HCT116 (cell line): ENCODE measurements around the gene CHRNE. TPM values are rescaled to one million over a fixed set of nuclear protein-coding genes. Genes with fewer than 3 reads are reported as not detected.

Source experiments
- ATAC-seq: fragments of 200-7000 bp; cut with Tn5 transposase; 2 replicates; pipeline ENCODE4 v1.9.1; 2020; ENCODE audit warnings: mild to moderate bottlenecking, moderate library complexity
- BruUV-seq: library from RNA; stranded (reverse); fragments of 400-500 nt; replicated peaks from 2 replicates; lab custom pipeline; 2021; lab: Mats Ljungman, UMichigan
- CTCF ChIA-PET: fragments of 300-600 bp; sonication (Branson Sonifier 250); formaldehyde crosslinking; loops from one replicate; lab custom pipeline; 2021; ENCODE audit warnings: antibody characterized with exemption; lab: Charles Lee
- POLR2A ChIA-PET: fragments of 300-600, 350-600 bp; sonication (Branson Sonifier 250); formaldehyde crosslinking; loops from one replicate; lab custom pipeline; 2021; ENCODE audit warnings: antibody characterized with exemption; lab: Charles Lee
- RAD21 ChIA-PET, 2 experiments: fragments of 300-600 bp; sonication (Branson Sonifier 250); formaldehyde crosslinking; loops; one replicate each; lab custom pipeline; 2023; ENCODE audit warnings: low total read pairs in 2 of 2; ENCODE audit not compliant: uncharacterized antibody in 2 of 2, unreplicated experiment in 2 of 2, low non-redundant PET in 1 of 2; lab: Charles Lee
- DNase-seq: peaks from one replicate; pipeline ENCODE4 v3.0.0-alpha.2; 2010; ENCODE audit warnings: low read depth, low spot score
- H2AFZ ChIP-seq: fragments of 200-600 bp; shearing (Covaris generic), sonication (generic); 2 replicates; pipeline ENCODE4 v1.6.1; 2017; ENCODE audit warnings: low read depth, mixed run types, mixed read lengths, antibody characterized with exemption, low read length; ENCODE audit not compliant: poor library complexity, severe bottlenecking
- H3K27ac ChIP-seq: 2 replicates; pipeline ENCODE4 v1.5.1; 2012; ENCODE audit warnings: low read depth, low read length
- H3K27me3 ChIP-seq: fragments of 200-600 bp; sonication (generic); 2 replicates; pipeline ENCODE4 v1.6.1; 2016; ENCODE audit warnings: mixed run types, low read length, mixed read lengths; ENCODE audit not compliant: insufficient read depth
- H3K36me3 ChIP-seq, 2 experiments: fragments of 200-500 bp in 1 of 2; fragments of 200-600 bp in 1 of 2; sonication (Bioruptor generic) in 1 of 2; sonication (generic) in 1 of 2; 2 replicates each; pipeline versions ENCODE4 v1.5.1 to v1.6.1; 2014 to 2016; ENCODE audit warnings: low read length in 2 of 2, inconsistent platforms in 1 of 2, mixed read lengths in 1 of 2, mixed run types in 1 of 2; ENCODE audit not compliant: insufficient read depth in 2 of 2, control insufficient read depth in 1 of 2
- H3K4me1 ChIP-seq, 2 experiments: fragments of 200-600 bp in 1 of 2; sonication (generic) in 1 of 2; 2 replicates each; pipeline versions ENCODE4 v1.5.1 to v1.6.1; 2012 to 2017; ENCODE audit warnings: low read length in 2 of 2, inconsistent platforms in 1 of 2, mild to moderate bottlenecking in 1 of 2, mixed read lengths in 1 of 2, mixed run types in 1 of 2, moderate library complexity in 1 of 2; ENCODE audit not compliant: insufficient read depth in 2 of 2, control insufficient read depth in 1 of 2
- H3K4me2 ChIP-seq: fragments of 200-600 bp; sonication (generic); 2 replicates; pipeline ENCODE4 v1.6.1; 2017; ENCODE audit warnings: mixed run types, low read length, mixed read lengths
- H3K4me3 ChIP-seq, 2 experiments: fragments of 200-600 bp in 1 of 2; sonication (generic) in 1 of 2; replicated peaks in 1 of 2; 2 replicates each; pipeline ENCODE4 v1.5.1; 2011 to 2016; ENCODE audit warnings: low read length in 2 of 2, control low read depth in 1 of 2, low read depth in 1 of 2, mild to moderate bottlenecking in 1 of 2, mixed read lengths in 1 of 2, mixed run types in 1 of 2
- H3K79me2 ChIP-seq: fragments of 200-600 bp; sonication (generic); 2 replicates; pipeline ENCODE4 v1.6.1; 2017; ENCODE audit warnings: mild to moderate bottlenecking, mixed run types, low read length, moderate library complexity, mixed read lengths; ENCODE audit not compliant: insufficient read depth
- H3K9ac ChIP-seq: fragments of 200-600 bp; sonication (generic); 2 replicates; pipeline ENCODE4 v1.6.1; 2016; ENCODE audit warnings: low read length, mixed read lengths
- H3K9me2 ChIP-seq: fragments of 200-600 bp; sonication (generic), shearing (Covaris generic); 2 replicates; pipeline ENCODE4 v1.6.1; 2017; ENCODE audit warnings: mixed run types, mild to moderate bottlenecking, moderate library complexity; ENCODE audit not compliant: insufficient read depth
- H3K9me3 ChIP-seq, 2 experiments: fragments of 200-500 bp in 1 of 2; fragments of 200-600 bp in 1 of 2; sonication (Bioruptor generic) in 1 of 2; sonication (generic) in 1 of 2; 2 replicates each; pipeline ENCODE4 v1.6.1; 2014 to 2017; ENCODE audit warnings: low read length in 2 of 2, mixed read lengths in 2 of 2, inconsistent platforms in 1 of 2, low read depth in 1 of 2, mild to moderate bottlenecking in 1 of 2, mixed run types in 1 of 2, moderate library complexity in 1 of 2; ENCODE audit not compliant: control insufficient read depth in 1 of 2, insufficient read depth in 1 of 2
- H4K20me1 ChIP-seq: fragments of 200-600 bp; sonication (generic), shearing (Covaris generic); 2 replicates; pipeline ENCODE4 v1.6.1; 2017; ENCODE audit warnings: mixed run types, mild to moderate bottlenecking, moderate library complexity; ENCODE audit not compliant: insufficient read depth
- ATF3 ChIP-seq: IDR thresholded peaks from 2 replicates; pipeline ENCODE4 v1.6.1; 2012
- CBX3 ChIP-seq: IDR thresholded peaks from 2 replicates; pipeline ENCODE4 v1.6.1; 2012; ENCODE audit warnings: low read depth
- EGR1 ChIP-seq: IDR thresholded peaks from 2 replicates; pipeline ENCODE4 v1.6.1; 2012; ENCODE audit warnings: low read depth
- EZH2phosphoT487 ChIP-seq: fragments of 200-600 bp; IDR thresholded peaks from 2 replicates; pipeline ENCODE4 v1.6.1; 2018; ENCODE audit warnings: antibody characterized with exemption, borderline replicate concordance
- MAX ChIP-seq: IDR thresholded peaks from 2 replicates; pipeline ENCODE4 v1.6.1; 2012
- POLR2A ChIP-seq: IDR thresholded peaks from 2 replicates; pipeline ENCODE4 v1.7.0; 2011; ENCODE audit warnings: borderline replicate concordance; ENCODE audit not compliant: insufficient read depth, insufficient read length; ENCODE audit errors: extremely low read depth
- POLR2AphosphoS5 ChIP-seq: IDR thresholded peaks from 2 replicates; pipeline ENCODE4 v1.6.1; 2011; ENCODE audit warnings: mild to moderate bottlenecking, low read depth, low read length, moderate library complexity
- SP1 ChIP-seq: IDR thresholded peaks from 2 replicates; pipeline ENCODE4 v1.6.1; 2012; ENCODE audit warnings: low read depth
- YY1 ChIP-seq: IDR thresholded peaks from 2 replicates; pipeline ENCODE4 v1.6.1; 2011; ENCODE audit warnings: low read length, low read depth, moderate library complexity, mild to moderate bottlenecking; ENCODE audit not compliant: insufficient replicate concordance; ENCODE audit errors: extremely low read depth
- ZBTB33 ChIP-seq: IDR thresholded peaks from 2 replicates; pipeline ENCODE4 v1.6.1; 2011; ENCODE audit warnings: mild to moderate bottlenecking, low read length, moderate library complexity; ENCODE audit not compliant: insufficient replicate concordance; ENCODE audit errors: extremely low read depth
- ZNF274 ChIP-seq: fragments of 200-500 bp; sonication (Bioruptor generic); IDR thresholded peaks from 2 replicates; pipeline ENCODE4 v1.6.1; 2014; ENCODE audit warnings: mild to moderate bottlenecking, low read depth, low read length, inconsistent platforms
- intact Hi-C: fragments of 100-400 bp; cut with micrococcal nuclease; formaldehyde crosslinking; loops from 2 replicates; pipeline ENCODE4 v1.10.0; 2022
- total RNA-seq: library from RNA; stranded (reverse); gene quantifications from one replicate; pipeline ENCODE4 v1.2.1, GENCODE V29; 2021; ENCODE audit not compliant: unreplicated experiment

Gene CHRNE
- total RNA-seq, 1 experiment from 2014 or later: 0.30 TPM

GRCh38 chr17:4948931-4949320 lies 46.0 kb upstream of the CHRNE start:
- Histone ChIP-seq H3K79me2 (peaks cover 56% of the 10 kb centered on the region), H2AFZ (no peak overlapping the region)
- DNase-seq: peak; percentile 64
- peak; percentile 63 for ATAC-seq
- TF ChIP-seq MAX: peak; percentile 21; the same call in 1 of the 2 replicates
- TF ChIP-seq EZH2phosphoT487: no peak
- no peak for TF ChIP-seq ZNF274
- peak; percentile 64 for TF ChIP-seq POLR2AphosphoS5
- TF ChIP-seq POLR2A: peak; percentile 66
- no peak for TF ChIP-seq YY1
- peak; percentile 55; the same call in 1 of the 2 replicates for TF ChIP-seq EGR1
- no peak for TF ChIP-seq SP1
- no peak for TF ChIP-seq ZBTB33
- TF ChIP-seq CBX3: no peak
- TF ChIP-seq ATF3: no peak
- TF ChIP-seq, all 23 proteins: peak for 4
- POLR2A ChIA-PET: interaction anchor here (0.6 to 4.7 kb wide), 4 partner anchors 9 to 27 kb away, joined by 3 to 45 read pairs (median 9); partner anchors contain the start of genes RNF167, SLC25A11 and SPAG7
- Histone ChIP-seq H3K4me2 (peak overlapping the region; percentile 100), H3K27me3 (no peaks in the 10 kb centered on the region), H3K9ac (peak overlapping the region; percentile 97), H3K4me3 (peak overlapping the region; percentile 96 to 97), H3K36me3 (peaks cover 9 to 22% of the 10 kb centered on the region in 2 experiments; a peak in 2 of 4 replicates), H3K9me2 (no peaks in the 10 kb centered on the region), H3K27ac (peak overlapping the region; percentile 99), H3K4me1 (peaks cover 35 to 70% of the 10 kb centered on the region in 2 experiments), H3K9me3 (no peaks in the 10 kb centered on the region), H4K20me1 (peaks cover 12% of the 10 kb centered on the region; the same call in 1 of the 2 replicates)
- no TSS peak for BruUV-seq
- RAD21 ChIA-PET: no interaction called here
- CTCF ChIA-PET: interaction anchor here (1.4 kb wide), 1 partner anchor 9 kb away, joined by 3 read pairs; the partner anchor contains the start of genes RNF167 and SLC25A11
- intact Hi-C loops: loop anchor here (1.0 to 5.0 kb wide), 2 partner anchors 9 to 38 kb away; partner anchors contain the start of genes CAMTA2, RNF167 and SLC25A11
